H7 (cell line): Measurements from ENCODE around the gene PTPN18. TPM values are rescaled to one million over a fixed set of nuclear protein-coding genes. Genes with fewer than 3 reads are reported as not detected.
A peak's percentile ranks its signal among the peaks of the same experiment; 100 is the strongest.

Source experiments
- DNase-seq: peaks from one replicate; pipeline ENCODE4 v3.0.0; 2012
- H3K27me3 ChIP-seq: 2 replicates; pipeline ENCODE4 v1.6.0; 2011; ENCODE audit warnings: mild to moderate bottlenecking, low read length; ENCODE audit not compliant: control insufficient read depth, insufficient read depth
- H3K36me3 ChIP-seq: replicated peaks from 2 replicates; pipeline ENCODE4 v1.5.1; 2011; ENCODE audit warnings: low read length; ENCODE audit not compliant: control insufficient read depth, insufficient read depth
- H3K4me3 ChIP-seq: 2 replicates; pipeline ENCODE4 v1.5.1; 2011; ENCODE audit warnings: low read depth, mild to moderate bottlenecking, control low read depth, low read length, moderate library complexity; ENCODE audit not compliant: insufficient read depth
- total RNA-seq: library from RNA; depleted of rRNA; stranded (reverse); fragments of >200 nt; shearing (Covaris generic); gene quantifications from 2 replicates; pipeline ENCODE4 v1.2.3, GENCODE V29; 2014

The PTPN18 gene
- total RNA-seq, 1 experiment from 2014 or later = 11.9 TPM

GRCh38 chr2:130335226-130335625, 20.6 kb upstream of the PTPN18 start:
- H3K36me3 ChIP-seq = peaks cover 3% of the 10 kb centered on the region
- no peak for DNase-seq
- peaks cover 2% of the 10 kb centered on the region; the same call in 1 of the 2 replicates for H3K27me3 ChIP-seq
- no peak overlapping the region for H3K4me3 ChIP-seq

GRCh38 chr2:130336150-130336876, 19.5 kb upstream of the PTPN18 start:
- Histone ChIP-seq H3K4me3 (peak overlapping the region; percentile 23), H3K27me3 (peaks cover 2% of the 10 kb centered on the region; the same call in 1 of the 2 replicates), H3K36me3 (peaks cover 3% of the 10 kb centered on the region)
- DNase-seq = no peak

- peak; percentile 90 for DNase-seq
- H3K4me3 ChIP-seq = peak overlapping the region; percentile 67
- peaks cover 1% of the 10 kb centered on the region; the same call in 1 of the 2 replicates for H3K27me3 ChIP-seq
- peaks cover 3% of the 10 kb centered on the region for H3K36me3 ChIP-seq
Measured at GRCh38 chr2:130336877-130337734, 18.8 kb upstream of the PTPN18 start.

GRCh38 chr2:130337735-130338325, 18.0 kb upstream of the PTPN18 start:
- DNase-seq = no peak
- Histone ChIP-seq H3K27me3 (no peaks in the 10 kb centered on the region), H3K36me3 (peaks cover 3% of the 10 kb centered on the region), H3K4me3 (peak overlapping the region; percentile 67)

- peaks cover 3% of the 10 kb centered on the region for H3K36me3 ChIP-seq
- DNase-seq = no peak
- no peaks in the 10 kb centered on the region for H3K27me3 ChIP-seq
- H3K4me3 ChIP-seq = no peak overlapping the region
Measured at GRCh38 chr2:130338793-130339345, 17.0 kb upstream of the PTPN18 start.

GRCh38 chr2:130339885-130340745, 15.7 kb upstream of the PTPN18 start:
- Histone ChIP-seq H3K4me3 (no peak overlapping the region), H3K36me3 (peaks cover 12% of the 10 kb centered on the region), H3K27me3 (no peaks in the 10 kb centered on the region)
- DNase-seq = no peak

GRCh38 chr2:130341562-130342019, 14.3 kb upstream of the PTPN18 start:
- peak; percentile 78 for DNase-seq
- H3K4me3 ChIP-seq = peak overlapping the region; percentile 97
- peaks cover 25% of the 10 kb centered on the region for H3K36me3 ChIP-seq
- H3K27me3 ChIP-seq = no peaks in the 10 kb centered on the region

GRCh38 chr2:130342020-130342532, 13.8 kb upstream of the PTPN18 start:
- DNase-seq = peak; percentile 94
- H3K4me3 ChIP-seq = peak overlapping the region; percentile 97
- peaks cover 28% of the 10 kb centered on the region for H3K36me3 ChIP-seq
- no peaks in the 10 kb centered on the region for H3K27me3 ChIP-seq

- DNase-seq = peak; percentile 92
- peaks cover 29% of the 10 kb centered on the region for H3K36me3 ChIP-seq
- H3K27me3 ChIP-seq = no peaks in the 10 kb centered on the region
- H3K4me3 ChIP-seq = peak within 1 kb of the TSS; percentile 97
Measured at GRCh38 chr2:130342533-130343275, 13.2 kb upstream of the PTPN18 start, which contains the start of gene IMP4. TSS of gene IMP4 (plus strand) at chr2:130342897. CDS start at chr2:130342933, 36 bp downstream.

GRCh38 chr2:130344578-130344977, 11.3 kb upstream of the PTPN18 start:
- H3K27me3 ChIP-seq = no peaks in the 10 kb centered on the region
- DNase-seq = no peak
- H3K36me3 ChIP-seq = peaks cover 27% of the 10 kb centered on the region
- H3K4me3 ChIP-seq = no peak overlapping the region

- H3K27me3 ChIP-seq = no peaks in the 10 kb centered on the region
- no peak overlapping the region for H3K4me3 ChIP-seq
- no peak for DNase-seq
- peaks cover 27% of the 10 kb centered on the region for H3K36me3 ChIP-seq
Measured at GRCh38 chr2:130345091-130345490, 10.8 kb upstream of the PTPN18 start.

- DNase-seq = no peak
- H3K36me3 ChIP-seq = peaks cover 27% of the 10 kb centered on the region
- no peak overlapping the region for H3K4me3 ChIP-seq
- H3K27me3 ChIP-seq = no peaks in the 10 kb centered on the region
Measured at GRCh38 chr2:130345611-130346010, 10.2 kb upstream of the PTPN18 start.
